HT-29 (cell line): ENCODE measurements around the gene RARG. TPM values are rescaled to one million over a fixed set of nuclear protein-coding genes. Genes with fewer than 3 reads are reported as not detected.

Experiments used
- DNase-seq: peaks from one replicate; pipeline ENCODE4 v3.0.0-alpha.2; 2015; ENCODE audit warnings: low spot score
- total RNA-seq: library from RNA; depleted of rRNA; stranded (reverse); fragments of >200 nt; shearing (Covaris generic); gene quantifications from 2 replicates; pipeline ENCODE4 v1.2.3, GENCODE V29; 2014

RARG gene
- total RNA-seq, 1 experiment from 2014 or later = 89.7 TPM

DNA sequence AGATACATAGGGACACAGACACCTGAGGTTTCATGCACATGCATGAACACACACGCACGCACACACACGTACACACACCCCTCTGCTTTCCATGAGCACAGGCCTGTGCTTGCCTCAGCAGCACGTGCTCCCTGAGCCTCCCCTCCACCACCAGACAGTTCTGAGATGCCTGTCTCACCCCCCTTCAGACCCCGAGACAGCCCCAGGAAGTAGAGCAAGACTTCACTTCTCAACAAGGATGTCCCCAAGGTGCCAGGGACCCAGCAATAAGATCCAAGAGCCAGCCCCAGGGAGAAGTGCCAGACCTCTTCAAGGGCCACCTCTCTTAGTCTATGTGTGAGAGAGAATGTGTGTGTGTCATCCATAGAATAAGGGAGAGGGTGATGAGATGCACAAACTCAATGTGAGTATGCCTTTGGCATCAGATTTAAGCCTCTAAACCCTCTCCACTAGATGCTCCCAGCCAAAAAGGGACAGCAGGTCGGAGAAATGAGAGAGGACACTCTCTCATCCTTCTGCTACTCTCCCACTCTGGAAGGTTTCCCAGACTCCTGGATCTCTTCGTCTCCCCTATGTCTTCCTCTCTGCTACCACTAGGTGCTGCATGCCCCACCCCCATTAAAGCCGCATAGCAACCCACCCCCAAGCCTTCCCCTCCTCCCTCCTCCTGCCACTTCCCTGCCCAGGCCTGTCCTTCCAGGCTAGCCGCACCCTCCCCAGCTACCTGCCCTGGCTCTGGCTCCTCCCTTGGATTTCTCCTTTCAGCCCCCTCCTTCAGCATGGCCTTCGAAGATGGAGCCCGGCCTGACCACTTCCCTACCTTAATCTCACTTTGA lies 7.7 kb downstream of the RARG start:
- DNase-seq = peak; percentile 76

DNA sequence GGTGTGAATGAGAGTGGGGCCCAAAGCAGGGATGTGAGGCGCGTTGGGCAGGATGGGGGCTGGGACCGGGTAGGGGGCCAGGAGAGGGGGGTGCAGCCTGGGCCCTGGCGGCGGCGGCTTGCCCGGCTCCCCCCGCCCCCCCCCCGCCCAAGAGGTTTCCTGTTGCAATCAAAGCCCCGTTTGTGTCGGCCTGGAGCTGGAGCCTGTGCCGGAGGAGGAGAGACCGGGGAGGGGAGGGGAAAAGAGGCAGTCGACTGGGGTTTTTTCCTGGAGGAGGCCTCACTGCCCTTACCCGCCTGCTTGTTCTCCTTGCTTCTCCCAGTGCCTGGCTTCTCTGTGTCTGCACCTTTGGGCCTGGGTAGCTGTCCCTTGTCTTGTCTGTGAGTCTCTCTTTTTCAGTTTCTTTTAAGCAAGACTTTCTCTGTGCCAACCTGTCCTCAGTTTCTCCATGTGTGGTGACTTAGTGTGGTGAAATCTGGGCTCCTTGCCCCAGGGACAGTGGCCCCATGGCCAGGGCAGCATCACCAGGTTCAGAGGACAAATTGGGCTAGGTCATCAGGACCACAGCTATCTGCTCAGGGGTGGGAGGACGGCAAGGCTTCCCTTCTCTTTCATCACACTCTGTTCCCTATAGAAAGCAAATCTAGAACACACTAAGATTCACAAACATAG lies 8.5 kb downstream of the RARG start:
- DNase-seq = no peak

GRCh38 chr12:53222806-53223261 lies 9.2 kb downstream of the RARG start:
- no peak for DNase-seq

DNA sequence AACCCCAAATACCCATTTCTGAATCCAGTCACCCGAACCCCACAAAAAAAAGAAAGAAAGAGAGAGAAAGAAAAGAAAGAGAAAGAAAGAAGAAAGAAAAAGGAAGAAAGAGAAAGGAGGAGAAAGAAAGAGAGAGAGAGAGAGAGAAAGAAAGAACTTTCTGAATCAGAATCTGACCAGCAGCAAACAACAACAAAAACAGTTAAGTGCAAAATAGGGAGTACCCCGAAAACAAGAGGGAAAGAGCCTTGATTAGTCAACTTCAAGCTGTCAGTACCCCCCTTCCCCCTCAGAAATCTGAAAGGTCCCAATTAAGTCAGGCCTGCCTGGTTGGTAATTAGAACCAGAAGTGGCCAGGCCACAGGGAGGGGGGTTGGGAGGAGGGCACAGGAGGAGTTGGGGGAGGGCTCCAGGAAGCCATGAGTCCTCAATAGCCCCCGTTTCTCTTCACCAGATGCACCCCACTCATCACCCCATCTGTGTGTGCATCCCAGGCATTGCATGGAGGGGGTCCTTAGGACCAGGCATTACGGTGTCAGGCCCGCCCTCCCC lies 9.8 kb downstream of the RARG start:
- DNase-seq = no peak

DNA sequence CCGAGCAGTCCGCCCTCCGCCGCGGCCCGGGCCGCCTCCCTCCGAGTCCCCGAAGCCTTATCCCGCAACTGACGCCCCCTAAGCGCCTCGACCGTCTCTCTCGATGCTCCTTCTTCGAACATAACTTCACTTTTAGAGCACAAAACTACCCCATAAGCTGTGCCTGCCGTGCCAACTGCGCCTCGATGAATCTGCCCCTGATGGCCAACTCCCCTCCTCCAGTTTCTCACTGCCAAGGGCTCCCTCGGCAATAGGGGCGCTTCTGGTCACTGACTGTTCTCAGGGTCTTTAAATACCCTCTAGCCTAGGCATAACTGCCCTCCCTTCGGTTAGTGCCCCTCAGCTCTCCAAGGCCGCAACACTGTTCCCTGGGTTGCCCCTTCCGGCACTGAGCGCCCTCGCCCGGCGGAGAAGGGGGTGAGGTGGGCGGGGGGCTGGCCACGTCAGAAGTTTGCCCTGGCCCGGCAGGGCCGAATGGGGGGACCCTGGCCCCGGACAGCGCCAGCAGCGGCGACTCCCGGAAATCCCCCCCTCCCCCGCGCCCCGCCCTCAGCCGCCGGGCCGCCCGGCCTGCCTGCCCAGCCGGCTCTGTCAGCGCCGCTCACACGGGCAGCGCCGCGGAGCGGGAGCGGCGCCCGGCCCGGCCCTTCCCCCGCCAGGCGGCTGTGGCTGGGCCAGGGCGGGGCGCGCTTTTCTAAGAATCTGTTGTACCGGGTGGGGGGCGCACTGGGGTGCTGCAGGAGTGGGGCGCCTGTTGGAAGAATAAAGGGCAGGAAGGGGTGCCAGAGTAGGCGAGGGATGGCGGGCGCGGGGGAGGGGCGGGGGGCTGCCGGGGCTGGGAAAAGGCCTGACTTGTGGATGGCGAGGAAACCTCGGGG lies 10.6 kb downstream of the RARG start:
- peak; percentile 62 for DNase-seq

DNA sequence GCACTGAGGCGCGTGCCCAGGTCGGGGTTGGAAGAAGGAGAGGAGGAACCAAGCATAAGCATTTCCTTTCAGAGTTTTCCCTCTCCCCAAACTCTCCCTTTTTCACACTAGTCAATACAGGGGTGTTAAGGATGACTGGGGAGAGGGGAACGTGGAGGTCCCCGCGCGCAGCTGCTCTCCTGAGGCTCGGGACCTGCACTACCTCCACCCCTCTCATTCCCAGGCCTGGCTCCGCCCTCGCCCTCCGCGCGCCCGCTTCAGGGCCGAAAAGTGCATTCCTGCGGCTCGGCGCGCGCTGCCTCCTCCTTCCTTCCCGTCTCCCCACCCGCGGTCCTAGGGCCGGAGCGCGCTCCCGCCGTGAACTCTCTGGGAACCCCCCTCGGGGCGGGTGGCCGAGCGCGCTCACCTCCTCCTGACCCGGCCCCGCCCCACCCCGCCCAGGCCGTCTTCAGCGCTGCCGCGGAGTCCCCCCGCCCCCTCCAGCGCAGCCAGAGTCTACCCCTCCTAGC lies 11.3 kb downstream of the RARG start:
- DNase-seq = peak; percentile 97

DNA sequence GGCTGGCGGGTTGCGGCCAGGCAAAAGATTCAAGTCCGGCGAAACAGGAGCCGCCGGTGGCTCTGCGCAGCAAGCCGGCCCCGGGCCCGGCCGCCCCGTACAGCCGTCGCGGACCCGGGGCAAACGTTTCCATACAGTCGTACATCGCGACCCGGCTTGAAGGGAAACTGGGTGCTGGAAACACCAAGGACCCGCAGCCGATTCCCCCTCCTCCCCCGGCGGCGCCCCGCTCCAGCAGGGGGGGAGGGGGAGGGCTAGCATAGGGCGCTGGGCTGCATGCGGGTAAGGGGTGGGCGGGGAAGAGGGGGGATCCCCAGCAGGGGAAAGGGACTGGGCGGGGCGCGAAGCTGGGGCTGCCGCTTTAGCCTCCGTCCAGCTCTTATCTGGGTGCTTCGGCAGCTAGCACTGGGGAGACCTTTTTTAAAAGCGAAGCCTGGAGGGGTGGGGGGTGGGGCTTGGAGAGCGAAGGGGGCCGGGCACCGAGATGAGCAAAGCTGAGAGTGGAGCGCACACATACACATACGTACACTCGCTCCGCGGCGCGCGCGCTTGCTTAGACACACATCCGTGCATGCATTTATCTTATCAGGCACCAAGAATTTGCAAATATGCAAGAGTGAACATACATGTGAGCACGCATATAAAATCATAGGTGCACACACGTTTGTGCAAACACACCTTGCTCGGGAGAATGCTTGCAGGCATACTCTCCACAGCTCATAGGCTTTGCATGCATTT lies 11.9 kb downstream of the RARG start:
- peak; percentile 78 for DNase-seq

DNA sequence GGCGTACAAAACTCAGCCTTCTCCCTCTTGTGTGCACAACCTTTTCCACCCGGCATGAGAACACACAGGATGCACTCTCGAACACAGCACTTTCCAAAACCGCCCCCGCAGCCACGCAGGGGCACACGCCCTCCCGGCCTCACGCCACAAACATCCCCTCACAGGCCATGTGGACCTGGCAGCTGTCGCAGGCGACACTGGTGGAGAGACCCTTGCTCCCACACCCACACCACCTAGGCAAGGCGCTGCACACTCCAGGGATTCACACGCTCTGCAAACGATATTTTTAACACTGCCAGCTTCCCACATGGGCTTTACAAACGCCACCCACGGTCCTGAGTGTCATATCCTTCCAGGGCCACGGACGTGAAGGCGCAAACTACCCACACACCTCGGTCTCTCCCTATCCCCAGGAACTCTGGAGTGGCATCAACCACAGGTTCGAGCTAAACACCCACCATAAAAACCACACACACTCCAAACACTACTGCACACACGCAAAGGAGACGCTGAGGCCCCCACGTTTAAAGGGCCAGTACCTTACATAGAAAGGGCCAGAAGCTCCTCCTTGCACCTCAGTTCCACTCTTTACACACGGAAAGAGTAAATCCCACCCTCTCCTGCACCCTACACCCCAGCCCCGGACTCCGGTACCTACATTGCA lies 12.6 kb downstream of the RARG start:
- DNase-seq = no peak

DNA sequence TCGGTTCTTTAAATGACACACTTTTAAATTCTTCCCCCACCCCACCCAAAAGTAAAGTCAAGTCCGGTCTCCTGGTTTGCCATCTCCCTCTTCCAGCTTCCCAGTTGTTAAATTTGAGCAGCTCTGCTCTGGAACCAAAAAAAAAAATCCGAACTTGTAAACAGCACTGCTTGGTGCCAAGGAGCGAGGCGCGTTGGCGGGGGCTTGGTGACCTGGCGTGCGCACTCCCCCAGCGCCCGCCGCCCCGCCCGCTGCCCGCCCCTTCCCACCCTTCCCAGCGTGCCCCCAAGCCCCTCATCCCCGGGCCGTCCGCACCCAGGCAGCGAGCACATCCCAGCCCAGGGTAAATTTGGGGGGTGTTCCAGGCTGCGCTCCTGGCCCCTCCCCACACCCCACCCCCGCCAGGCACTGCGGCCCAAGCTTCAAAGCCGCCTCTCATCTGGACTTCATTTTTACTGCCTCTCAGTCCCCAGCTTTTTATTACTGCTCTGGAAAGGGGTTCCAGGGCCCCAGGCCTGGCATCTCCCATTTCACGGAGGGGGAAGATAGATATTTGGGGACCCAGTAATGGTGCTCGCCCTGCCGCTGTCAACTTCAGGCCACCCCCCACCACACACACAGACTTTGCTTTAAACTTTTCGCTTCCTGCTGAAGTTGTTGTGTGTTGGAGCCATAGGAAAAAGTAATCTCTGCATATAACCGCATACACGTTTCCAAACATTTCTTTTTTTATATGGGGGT lies 13.3 kb downstream of the RARG start:
- no peak for DNase-seq

DNA sequence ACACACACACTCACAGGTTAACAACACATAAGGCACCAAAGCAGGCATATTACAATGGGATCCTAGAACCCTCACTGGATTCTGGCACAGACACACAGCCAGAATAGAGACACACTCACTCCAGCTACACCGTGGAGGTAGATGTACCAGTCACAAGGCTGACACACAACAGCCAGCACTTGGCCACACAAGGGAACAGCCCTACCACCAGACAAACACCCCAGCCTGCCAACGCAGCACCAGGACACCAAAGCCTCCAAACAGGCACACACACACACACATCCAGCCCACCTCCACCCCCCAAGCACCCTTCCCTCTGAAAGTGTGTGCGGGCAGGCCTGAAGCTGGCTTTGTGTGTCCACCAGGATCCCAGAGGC lies 14.1 kb downstream of the RARG start:
- DNase-seq = no peak

- no peak for DNase-seq
These were observed 14.7 kb downstream of the RARG start for GRCh38 chr12:53217051-53217930.

DNA sequence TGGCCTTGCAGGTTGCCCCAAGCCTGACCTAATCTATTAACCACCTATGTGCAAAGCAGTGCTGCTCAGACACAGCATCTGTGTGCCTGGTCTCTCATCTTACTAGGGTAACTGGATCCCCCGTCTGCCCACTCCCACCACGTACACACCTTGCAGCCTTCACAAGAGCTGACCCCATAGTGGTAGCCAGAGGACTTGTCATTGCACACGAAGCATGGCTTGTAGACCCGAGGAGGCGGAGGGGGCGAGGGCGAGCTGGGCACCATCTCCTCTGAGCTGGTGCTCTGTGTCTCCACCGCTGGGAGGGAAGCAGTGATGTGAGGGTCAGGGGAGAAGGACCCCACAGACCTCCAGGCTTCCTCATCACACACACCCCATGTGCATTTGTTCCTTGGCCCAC lies 16.5 kb downstream of the RARG start:
- DNase-seq = no peak

DNA sequence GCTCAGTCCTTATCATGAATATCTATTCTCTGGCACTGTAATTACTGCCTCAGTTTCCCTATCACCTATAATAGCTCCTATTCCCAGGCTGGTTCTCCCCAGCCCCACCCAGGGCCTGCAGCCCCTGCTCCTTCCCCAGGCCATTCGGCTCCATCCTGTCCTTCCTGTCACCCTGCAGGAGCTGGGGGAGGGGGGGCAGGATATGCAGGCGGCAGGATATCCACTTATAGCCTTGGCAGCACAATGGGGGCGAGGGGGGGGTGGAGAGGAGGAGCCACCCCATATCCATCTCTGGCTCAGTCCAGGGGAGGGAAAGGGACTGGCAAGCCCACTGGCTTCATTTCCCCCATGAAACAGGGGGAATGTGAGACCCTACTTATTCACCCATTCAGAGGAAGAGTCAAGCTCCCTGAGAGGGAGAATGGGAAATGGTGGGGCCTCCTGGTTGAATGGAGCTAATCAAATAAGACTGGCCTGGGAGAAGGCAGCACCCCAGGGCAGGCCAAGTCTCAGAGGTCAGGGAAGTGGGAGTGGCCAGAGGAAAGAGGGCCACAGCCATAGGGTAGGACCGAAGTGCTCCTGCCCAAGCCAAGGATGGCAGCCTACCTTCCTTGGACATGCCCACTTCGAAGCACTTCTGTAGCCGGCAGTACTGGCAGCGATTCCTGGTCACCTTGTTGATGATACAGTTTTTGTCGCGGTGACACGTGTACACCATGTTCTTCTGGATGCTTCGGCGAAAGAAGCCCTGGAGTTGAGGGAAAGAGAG lies 17.1 kb downstream of the RARG start:
- DNase-seq = no peak

- DNase-seq = no peak
These were observed 17.8 kb downstream of the RARG start for GRCh38 chr12:53214221-53214620.

DNA sequence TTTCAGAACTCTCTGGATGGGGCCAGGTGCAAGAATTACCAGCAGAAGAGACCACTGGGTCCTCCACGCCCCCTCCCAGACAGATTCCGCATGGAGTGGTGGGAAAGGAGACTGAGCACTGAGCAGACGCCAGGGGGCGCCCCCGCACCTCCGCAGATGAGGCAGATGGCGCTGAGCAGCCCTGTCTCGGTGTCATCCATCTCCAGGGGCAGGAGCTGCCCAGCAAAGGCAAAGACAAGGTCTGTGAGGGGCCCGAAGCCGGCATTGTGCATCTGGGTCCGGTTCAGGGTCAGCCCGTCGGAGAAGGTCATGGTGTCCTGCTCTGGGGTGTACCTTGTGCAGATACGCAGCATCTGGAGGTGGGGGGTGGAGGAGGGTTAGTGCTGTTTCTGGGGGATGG lies 18.7 kb downstream of the RARG start:
- DNase-seq = peak; percentile 78

DNA sequence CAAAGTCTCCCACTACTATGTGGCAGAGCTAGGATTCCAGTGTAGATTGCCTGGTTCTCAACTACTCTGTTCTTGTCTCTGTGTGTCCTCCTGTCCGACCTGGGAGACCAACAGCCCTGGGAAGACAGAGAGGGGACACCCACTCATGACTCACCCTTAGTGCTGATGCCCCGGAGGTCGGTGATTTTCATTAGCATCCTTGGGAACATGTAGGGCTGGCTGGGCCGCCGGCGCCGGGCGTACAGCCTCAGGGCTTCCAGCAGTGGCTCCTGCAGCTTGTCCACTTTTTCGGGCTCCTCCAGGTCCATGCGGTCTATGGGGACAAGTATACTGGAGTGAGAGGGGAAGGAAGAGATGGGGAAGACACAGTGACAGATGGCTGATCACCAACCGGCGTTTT lies 19.1 kb downstream of the RARG start:
- no peak for DNase-seq

GRCh38 chr12:53211476-53212381 lies 20.3 kb downstream of the RARG start:
- DNase-seq = no peak
